ENCODE measurements around the gene PRKCA.
"Not testable (repeated sequence)": the region's sequence is repeated elsewhere in the genome, so short reads cannot be mapped to it uniquely, and the experiment has no call there.

The PRKCA gene

GRCh38 chr17:66605541-66605940 lies 303.1 kb downstream of the PRKCA start:
- H3K36me3 ChIP-seq (replicated peaks) = no peaks in the 10 kb centered on the region
- H3K4me3 ChIP-seq = no peak overlapping the region
- no peaks in the 10 kb centered on the region for H3K27me3 ChIP-seq (ENCODE audit: low read depth)
- no peak for DNase-seq (ENCODE audit: low spot score in 2 of 2)
- no peaks in the 10 kb centered on the region for H3K9me3 ChIP-seq
- in situ Hi-C loops (cut with MboI; ENCODE audit: low sequenced_read_pairs) = no loop called here
- H3K4me1 ChIP-seq = no peaks in the 10 kb centered on the region

GRCh38 chr17:66610361-66611133 lies 308.1 kb downstream of the PRKCA start:
- Histone ChIP-seq H3K27me3 (ENCODE audit: low read depth) (no peaks in the 10 kb centered on the region), H3K9me3 (no peaks in the 10 kb centered on the region), H3K36me3 (replicated peaks) (no peaks in the 10 kb centered on the region), H3K4me3 (no peak overlapping the region), H3K4me1 (no peaks in the 10 kb centered on the region)
- in situ Hi-C loops (cut with MboI; ENCODE audit: low sequenced_read_pairs) = no loop called here
- DNase-seq (ENCODE audit: low spot score in 2 of 2) = no peak

DNA sequence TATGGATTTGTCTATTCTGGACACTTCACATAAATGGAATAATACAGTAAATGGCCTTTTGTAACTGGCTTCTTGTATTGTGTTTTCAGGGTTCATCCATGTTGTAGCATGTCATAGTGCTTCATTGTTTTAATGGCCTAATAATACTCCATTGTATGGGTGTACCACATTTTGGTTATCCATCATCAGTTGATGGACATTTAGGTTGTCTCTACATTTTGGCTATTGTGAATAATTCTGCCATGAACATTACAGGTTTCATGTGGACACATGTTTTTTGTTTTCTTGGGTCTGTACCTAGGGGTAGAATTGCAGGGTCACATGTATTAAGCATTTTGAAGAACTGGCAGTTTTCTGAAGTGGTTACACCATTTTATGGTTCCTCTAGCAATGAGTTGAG lies 309.0 kb downstream of the PRKCA start:
- in situ Hi-C loops (cut with MboI; ENCODE audit: low sequenced_read_pairs) = no loop called here
- Histone ChIP-seq H3K27me3 (ENCODE audit: low read depth) (no peaks in the 10 kb centered on the region), H3K9me3 (no peaks in the 10 kb centered on the region), H3K4me3 (no peak overlapping the region), H3K36me3 (replicated peaks) (no peaks in the 10 kb centered on the region), H3K4me1 (no peaks in the 10 kb centered on the region)
- DNase-seq (ENCODE audit: low spot score in 2 of 2) = no peak

DNA sequence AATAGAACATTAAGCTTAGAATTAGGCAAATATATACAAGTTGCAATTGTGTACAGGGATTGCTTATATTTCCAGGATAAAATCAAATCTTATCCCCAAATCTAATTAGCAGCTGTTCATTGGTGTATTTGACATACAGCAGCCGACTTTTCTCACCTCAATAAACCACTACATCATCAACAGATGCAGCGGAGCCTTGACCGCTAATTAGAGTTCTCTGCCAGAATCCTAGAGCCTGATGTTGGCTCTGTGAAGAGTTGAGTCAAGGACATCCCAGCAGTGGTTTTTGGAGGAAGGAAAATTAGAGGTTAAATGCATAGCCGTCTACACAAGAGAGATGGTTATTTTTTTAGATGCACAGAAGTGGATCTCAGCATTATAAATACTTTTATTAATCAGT lies 310.6 kb downstream of the PRKCA start:
- in situ Hi-C loops (cut with MboI; ENCODE audit: low sequenced_read_pairs) = no loop called here
- H3K4me1 ChIP-seq = no peaks in the 10 kb centered on the region
- H3K4me3 ChIP-seq = no peak overlapping the region
- no peak for DNase-seq (ENCODE audit: low spot score in 2 of 2)
- H3K27me3 ChIP-seq (ENCODE audit: low read depth) = no peaks in the 10 kb centered on the region
- H3K36me3 ChIP-seq (replicated peaks) = no peaks in the 10 kb centered on the region
- H3K9me3 ChIP-seq = no peaks in the 10 kb centered on the region

DNA sequence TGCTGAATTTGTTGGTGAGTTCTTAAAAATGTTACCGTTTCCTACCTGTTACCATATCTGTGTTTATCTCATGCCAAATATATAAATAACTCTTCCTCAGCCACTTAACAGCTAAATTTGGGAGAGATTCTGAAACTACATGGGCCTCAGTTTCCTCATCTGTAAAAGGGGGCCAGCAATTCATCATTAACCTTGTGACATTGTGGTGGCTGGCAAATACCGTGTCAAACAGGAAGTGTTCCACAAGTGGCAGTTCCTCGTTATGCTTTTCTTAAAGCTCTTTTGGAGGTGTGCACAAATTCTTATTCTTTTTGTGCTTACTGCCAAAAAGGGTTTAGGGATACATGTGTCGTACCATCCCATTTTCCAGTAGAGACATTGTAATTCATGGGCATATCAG lies 312.1 kb downstream of the PRKCA start:
- Histone ChIP-seq H3K4me3 (no peak overlapping the region), H3K36me3 (replicated peaks) (no peaks in the 10 kb centered on the region), H3K4me1 (no peaks in the 10 kb centered on the region), H3K27me3 (ENCODE audit: low read depth) (no peaks in the 10 kb centered on the region), H3K9me3 (no peaks in the 10 kb centered on the region)
- DNase-seq (ENCODE audit: low spot score in 2 of 2) = no peak
- in situ Hi-C loops (cut with MboI; ENCODE audit: low sequenced_read_pairs) = no loop called here

GRCh38 chr17:66619206-66619605 lies 316.8 kb downstream of the PRKCA start:
- no peaks in the 10 kb centered on the region for H3K9me3 ChIP-seq
- peaks cover 7% of the 10 kb centered on the region; the same call in 1 of the 2 replicates for H3K27me3 ChIP-seq (ENCODE audit: low read depth)
- no peaks in the 10 kb centered on the region for H3K36me3 ChIP-seq (replicated peaks)
- in situ Hi-C loops (cut with MboI; ENCODE audit: low sequenced_read_pairs) = no loop called here
- no peaks in the 10 kb centered on the region for H3K4me1 ChIP-seq
- DNase-seq (ENCODE audit: low spot score in 2 of 2) = no peak
- H3K4me3 ChIP-seq = no peak overlapping the region

GRCh38 chr17:66620528-66620927 lies 318.1 kb downstream of the PRKCA start:
- in situ Hi-C loops (cut with MboI; ENCODE audit: low sequenced_read_pairs) = no loop called here
- no peak for DNase-seq (ENCODE audit: low spot score in 2 of 2)
- Histone ChIP-seq H3K36me3 (replicated peaks) (no peaks in the 10 kb centered on the region), H3K27me3 (ENCODE audit: low read depth) (peaks cover 9% of the 10 kb centered on the region; the same call in 1 of the 2 replicates), H3K9me3 (no peaks in the 10 kb centered on the region), H3K4me3 (no peak overlapping the region), H3K4me1 (no peaks in the 10 kb centered on the region)

DNA sequence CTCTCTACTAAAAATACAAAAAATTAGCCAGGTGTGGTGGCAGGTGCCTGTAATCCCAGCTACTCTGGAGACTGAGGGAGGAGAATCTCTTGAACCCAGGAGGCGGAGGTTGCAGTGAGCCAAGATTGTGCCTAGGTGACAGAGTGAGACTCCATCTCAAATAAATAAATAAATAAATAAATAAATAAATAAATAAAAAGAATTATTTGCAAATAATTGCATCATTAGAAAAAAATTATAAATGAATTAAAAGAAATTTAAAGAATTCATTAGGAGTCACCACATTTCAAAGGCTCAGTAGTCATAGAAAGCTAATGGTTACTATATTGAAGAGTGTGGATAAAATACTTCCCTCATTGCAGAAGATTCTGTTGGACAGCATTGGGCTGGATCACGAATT lies 322.2 kb downstream of the PRKCA start:
- in situ Hi-C loops (cut with MboI; ENCODE audit: low sequenced_read_pairs); H3K4me1 ChIP-seq: not testable (repeated sequence)

GRCh38 chr17:66625311-66625767 lies 322.9 kb downstream of the PRKCA start:
- Histone ChIP-seq H3K36me3 (replicated peaks) (no peaks in the 10 kb centered on the region), H3K9me3 (no peaks in the 10 kb centered on the region), H3K4me1 (no peaks in the 10 kb centered on the region), H3K4me3 (no peak overlapping the region), H3K27me3 (ENCODE audit: low read depth) (peaks cover 9% of the 10 kb centered on the region; the same call in 1 of the 2 replicates)
- peak in 1 of 2 experiments; percentile 42 for DNase-seq (ENCODE audit: low spot score in 2 of 2)
- in situ Hi-C loops (cut with MboI; ENCODE audit: low sequenced_read_pairs) = no loop called here

More for the DNA sequence above, 322.2 kb downstream of the PRKCA start:
- H3K36me3 ChIP-seq (replicated peaks); DNase-seq (ENCODE audit: low spot score in 2 of 2); H3K4me3 ChIP-seq; H3K9me3 ChIP-seq; H3K27me3 ChIP-seq (ENCODE audit: low read depth): not testable (repeated sequence)

GRCh38 chr17:66627985-66628384 lies 325.6 kb downstream of the PRKCA start:
- H3K9me3 ChIP-seq = no peaks in the 10 kb centered on the region
- no peaks in the 10 kb centered on the region for H3K4me1 ChIP-seq
- peaks cover 3% of the 10 kb centered on the region; the same call in 1 of the 2 replicates for H3K27me3 ChIP-seq (ENCODE audit: low read depth)
- in situ Hi-C loops (cut with MboI; ENCODE audit: low sequenced_read_pairs) = no loop called here
- no peaks in the 10 kb centered on the region for H3K36me3 ChIP-seq (replicated peaks)
- DNase-seq (ENCODE audit: low spot score in 2 of 2) = no peak
- H3K4me3 ChIP-seq = no peak overlapping the region

DNA sequence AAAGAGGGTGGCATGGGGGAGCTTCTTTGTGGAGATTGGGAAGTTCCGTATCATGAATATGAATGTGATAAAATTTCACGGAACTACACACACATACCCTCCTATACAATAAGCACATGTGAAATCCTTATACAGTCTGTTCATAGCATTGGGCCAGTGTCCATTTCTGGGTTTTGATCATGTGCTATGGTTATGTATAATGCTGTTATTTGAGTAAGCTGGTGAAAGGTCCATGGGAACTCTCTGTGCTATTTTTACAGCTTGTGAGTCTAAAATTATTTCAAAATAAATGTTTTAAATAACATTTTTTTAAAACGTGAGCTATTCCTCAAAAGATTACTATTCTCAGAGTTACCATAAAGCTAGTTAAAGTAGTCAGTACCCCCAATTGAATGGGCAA lies 327.3 kb downstream of the PRKCA start:
- in situ Hi-C loops (cut with MboI; ENCODE audit: low sequenced_read_pairs) = no loop called here
- no peak for DNase-seq (ENCODE audit: low spot score in 2 of 2)
- Histone ChIP-seq H3K27me3 (ENCODE audit: low read depth) (peaks cover 3% of the 10 kb centered on the region; the same call in 1 of the 2 replicates), H3K4me3 (no peak overlapping the region), H3K4me1 (no peaks in the 10 kb centered on the region), H3K9me3 (no peaks in the 10 kb centered on the region), H3K36me3 (replicated peaks) (no peaks in the 10 kb centered on the region)

DNA sequence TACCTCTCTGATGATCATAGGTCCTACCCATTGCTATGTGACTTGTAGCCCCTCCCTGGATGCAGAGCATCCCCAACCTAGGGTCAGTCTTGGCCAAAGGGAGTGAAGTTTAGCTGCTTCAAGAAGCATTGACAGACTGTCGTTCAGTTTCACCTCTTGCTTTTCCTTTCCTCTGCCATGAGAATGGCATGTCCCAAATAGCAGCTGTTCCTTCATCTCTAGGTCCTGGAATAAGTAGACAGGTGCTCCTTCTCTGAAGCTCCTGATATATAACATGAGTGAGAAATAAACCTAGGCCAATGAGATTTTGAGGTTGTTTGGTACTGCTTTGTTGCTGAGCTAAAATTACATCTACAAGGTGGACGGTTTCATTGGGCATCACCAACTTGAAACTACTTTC lies 328.0 kb downstream of the PRKCA start:
- DNase-seq (ENCODE audit: low spot score in 2 of 2) = no peak
- Histone ChIP-seq H3K36me3 (replicated peaks) (no peaks in the 10 kb centered on the region), H3K4me1 (no peaks in the 10 kb centered on the region), H3K4me3 (no peak overlapping the region), H3K27me3 (ENCODE audit: low read depth) (peaks cover under 1% of the 10 kb centered on the region; the same call in 1 of the 2 replicates), H3K9me3 (no peaks in the 10 kb centered on the region)
- in situ Hi-C loops (cut with MboI; ENCODE audit: low sequenced_read_pairs) = no loop called here

GRCh38 chr17:66630828-66631472 lies 328.5 kb downstream of the PRKCA start:
- in situ Hi-C loops (cut with MboI; ENCODE audit: low sequenced_read_pairs) = no loop called here
- no peak for DNase-seq (ENCODE audit: low spot score in 2 of 2)
- Histone ChIP-seq H3K27me3 (ENCODE audit: low read depth) (no peaks in the 10 kb centered on the region), H3K9me3 (no peaks in the 10 kb centered on the region), H3K4me3 (no peak overlapping the region), H3K4me1 (no peaks in the 10 kb centered on the region), H3K36me3 (replicated peaks) (no peaks in the 10 kb centered on the region)

GRCh38 chr17:66632731-66633130 lies 330.3 kb downstream of the PRKCA start:
- Histone ChIP-seq H3K27me3 (ENCODE audit: low read depth) (no peaks in the 10 kb centered on the region), H3K4me3 (no peak overlapping the region), H3K36me3 (replicated peaks) (no peaks in the 10 kb centered on the region), H3K4me1 (no peaks in the 10 kb centered on the region), H3K9me3 (no peaks in the 10 kb centered on the region)
- in situ Hi-C loops (cut with MboI; ENCODE audit: low sequenced_read_pairs) = no loop called here
- DNase-seq (ENCODE audit: low spot score in 2 of 2) = no peak
